GM18519 (cell line): ENCODE measurements around the gene F12.
"Not testable (repeated sequence)": the region's sequence is repeated elsewhere in the genome, so short reads cannot be mapped to it uniquely, and the experiment has no call there.

Source experiments
- ATAC-seq: cut with Tn5 transposase; IDR thresholded peaks from one replicate; pipeline ENCODE4 v1.9.1; 2021; ENCODE audit warnings: mild to moderate bottlenecking, moderate library complexity; ENCODE audit not compliant: unreplicated experiment, low FRiP score

F12 gene

DNA sequence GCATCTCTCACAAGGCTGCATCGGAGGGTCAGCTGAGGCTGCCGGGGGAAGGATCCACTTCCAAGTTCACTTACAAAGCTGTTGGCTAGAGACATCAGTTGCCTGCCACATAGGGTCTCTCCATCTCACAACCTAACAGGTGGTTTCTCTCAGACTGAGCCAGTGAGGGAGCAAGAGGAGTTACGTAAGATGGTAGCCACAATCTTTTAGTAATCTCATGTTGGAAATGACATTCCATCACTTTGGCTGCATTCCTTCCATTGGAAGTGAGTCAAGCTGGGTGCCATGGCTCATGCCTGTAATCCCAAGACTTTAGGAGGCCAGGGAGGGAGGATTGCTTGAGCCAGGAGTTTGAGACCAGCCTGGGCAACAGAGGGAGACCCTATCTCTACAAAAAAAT lies 9.7 kb upstream of the F12 start:
- no peak for ATAC-seq

DNA sequence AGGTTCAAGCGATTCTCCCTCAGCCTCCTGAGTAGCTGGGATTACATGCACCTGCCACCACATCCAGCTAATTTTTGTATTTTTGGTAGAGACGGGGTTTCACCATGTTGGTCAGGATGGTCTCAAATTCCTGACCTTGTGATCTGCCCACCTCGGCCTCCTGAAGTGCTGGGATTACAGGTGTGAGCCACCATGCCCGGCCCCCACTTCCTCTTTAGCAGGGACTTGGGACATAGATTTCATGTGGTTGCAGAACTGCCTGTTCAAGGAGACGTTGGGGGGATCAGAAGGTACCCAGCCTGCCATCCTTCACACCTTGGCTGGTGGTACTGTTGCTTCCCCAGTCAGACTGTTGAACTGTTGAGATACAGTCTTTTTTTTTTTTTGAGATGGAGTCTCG lies 7.7 kb upstream of the F12 start:
- ATAC-seq = not testable (repeated sequence)

DNA sequence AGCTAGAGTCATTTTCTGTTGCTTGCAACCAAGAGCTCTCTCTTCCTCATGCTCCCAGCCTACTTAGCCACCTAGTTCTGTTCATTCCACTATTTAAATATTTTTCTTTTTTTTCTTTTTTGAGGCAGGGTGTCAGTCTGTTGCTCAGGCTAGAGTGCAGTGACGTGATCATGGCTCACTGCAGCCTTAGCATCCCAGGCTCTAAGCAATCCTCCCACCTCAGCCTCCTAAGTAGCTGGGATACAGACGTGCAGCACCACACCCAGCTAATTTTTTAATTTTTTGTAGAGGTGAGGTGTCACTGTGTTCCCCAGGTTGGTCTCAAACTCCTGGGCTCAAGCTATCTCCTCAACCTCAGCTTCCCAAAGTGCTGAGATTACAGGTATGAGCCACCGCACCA lies 5.1 kb upstream of the F12 start:
- ATAC-seq = no peak

DNA sequence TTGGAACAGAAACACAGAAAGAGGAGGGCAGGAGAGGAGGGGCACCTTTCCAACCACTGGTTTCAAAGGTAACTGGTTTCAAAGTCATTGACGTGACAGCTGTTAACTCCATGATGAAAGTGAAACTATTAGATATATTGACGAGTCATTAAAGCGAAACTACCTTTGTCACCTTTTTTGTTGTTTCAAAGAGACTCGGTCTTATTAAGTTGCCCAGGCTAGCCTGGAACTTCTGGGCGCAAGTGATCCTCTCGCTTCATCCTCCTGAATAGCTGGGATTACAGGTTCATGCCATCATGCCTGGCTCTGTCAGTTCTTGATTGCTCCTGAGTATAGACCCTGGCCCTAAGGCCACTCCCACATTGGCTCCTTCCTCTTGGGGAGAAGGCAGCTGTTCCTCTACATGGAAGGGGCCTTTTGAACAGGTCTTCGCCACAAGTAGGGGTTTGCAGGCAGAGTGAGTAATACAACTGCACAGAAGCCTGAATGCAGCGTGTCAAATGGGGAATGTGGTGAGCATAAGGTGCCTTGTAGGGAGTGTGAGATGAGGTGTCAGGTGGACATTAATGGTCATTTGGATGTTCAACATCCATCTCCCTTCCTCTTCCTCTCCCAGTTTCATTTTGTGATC lies 3.4 kb upstream of the F12 start:
- no peak for ATAC-seq

DNA sequence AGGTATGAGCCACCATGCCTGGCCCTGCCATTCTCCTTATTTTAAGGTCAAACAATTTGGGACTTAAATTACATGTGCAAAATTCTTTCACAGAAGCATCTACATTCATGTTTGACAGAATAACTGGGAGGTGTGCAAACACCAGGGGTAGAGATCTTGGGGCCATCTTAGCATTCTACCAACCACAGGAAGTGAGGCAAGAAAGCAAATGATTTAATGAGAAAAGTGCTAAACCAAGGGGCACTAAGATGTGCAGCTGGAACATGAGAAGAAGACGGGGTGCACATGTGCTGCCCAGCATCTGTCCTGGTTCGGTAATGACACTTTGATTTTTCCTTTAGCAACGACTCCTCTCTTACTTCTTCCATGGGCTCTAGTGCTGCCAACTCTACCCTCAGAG lies 1.2 kb upstream of the F12 start:
- no peak for ATAC-seq

DNA sequence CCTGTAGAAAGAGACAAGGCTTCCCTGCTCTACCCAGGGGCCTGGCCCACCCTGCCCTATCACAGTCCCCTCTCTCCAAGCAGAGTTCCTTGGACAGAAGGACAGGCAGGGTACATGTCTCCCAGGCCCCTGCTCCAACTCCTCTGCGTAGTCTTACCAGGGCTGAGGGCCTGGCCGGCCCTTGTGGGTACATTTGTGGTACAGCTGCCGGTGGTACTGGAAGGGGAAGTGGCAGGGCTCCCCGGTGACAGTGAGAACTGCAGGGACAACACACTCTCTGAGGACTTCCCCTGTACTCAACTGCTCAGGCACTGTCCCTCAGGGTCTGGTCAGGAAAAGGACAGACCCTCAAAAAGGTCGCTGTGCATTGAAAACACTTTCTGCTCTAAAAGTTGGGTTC lies 3.6 kb downstream of the F12 start:
- ATAC-seq = no peak

DNA sequence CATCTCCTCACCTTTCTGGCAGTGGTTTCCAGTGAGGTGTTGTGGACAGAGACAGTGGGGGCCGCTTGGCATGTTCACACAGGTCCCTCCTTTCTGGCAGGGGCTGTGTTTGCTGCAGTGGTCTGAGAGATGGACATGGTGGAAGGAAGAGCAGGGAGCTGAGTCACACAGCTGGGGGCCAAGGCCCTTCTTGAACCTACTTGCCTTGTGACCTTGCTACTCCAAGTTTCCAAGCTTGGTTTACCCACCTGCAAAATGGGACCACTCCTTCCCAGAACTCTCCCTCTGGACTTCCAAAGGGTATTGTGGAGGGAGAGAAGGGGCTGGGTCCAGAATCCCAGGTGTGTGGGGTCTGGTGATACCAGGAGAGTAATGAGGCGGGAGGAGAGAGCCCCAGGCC lies 4.1 kb downstream of the F12 start:
- no peak for ATAC-seq

DNA sequence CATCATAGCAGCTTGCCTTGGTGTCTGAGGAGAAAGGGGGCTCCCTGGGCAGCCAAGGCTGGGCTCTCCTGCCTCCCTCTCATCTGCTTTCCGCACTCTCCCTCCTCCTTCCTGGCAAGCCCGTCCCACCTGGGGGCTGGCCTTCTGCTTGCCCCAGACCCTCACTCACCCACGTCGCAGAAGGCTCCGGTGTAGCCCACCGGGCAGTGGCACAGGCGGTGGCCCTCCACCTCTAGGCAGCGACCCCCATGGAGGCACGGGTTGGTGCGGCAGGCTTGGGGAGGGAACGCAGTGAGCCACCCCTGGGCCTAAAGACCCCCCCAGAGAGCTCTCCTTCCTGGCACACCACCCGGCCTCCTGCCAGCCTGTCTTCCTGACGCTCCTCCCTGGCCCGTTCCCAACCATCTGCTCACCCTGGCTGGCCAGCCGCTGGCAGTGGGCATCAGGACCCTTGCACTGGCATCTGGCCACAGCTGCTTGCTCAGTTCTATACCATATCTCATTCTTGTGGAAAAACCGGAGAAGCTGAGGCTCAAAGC lies 4.7 kb downstream of the F12 start:
- no peak for ATAC-seq

DNA sequence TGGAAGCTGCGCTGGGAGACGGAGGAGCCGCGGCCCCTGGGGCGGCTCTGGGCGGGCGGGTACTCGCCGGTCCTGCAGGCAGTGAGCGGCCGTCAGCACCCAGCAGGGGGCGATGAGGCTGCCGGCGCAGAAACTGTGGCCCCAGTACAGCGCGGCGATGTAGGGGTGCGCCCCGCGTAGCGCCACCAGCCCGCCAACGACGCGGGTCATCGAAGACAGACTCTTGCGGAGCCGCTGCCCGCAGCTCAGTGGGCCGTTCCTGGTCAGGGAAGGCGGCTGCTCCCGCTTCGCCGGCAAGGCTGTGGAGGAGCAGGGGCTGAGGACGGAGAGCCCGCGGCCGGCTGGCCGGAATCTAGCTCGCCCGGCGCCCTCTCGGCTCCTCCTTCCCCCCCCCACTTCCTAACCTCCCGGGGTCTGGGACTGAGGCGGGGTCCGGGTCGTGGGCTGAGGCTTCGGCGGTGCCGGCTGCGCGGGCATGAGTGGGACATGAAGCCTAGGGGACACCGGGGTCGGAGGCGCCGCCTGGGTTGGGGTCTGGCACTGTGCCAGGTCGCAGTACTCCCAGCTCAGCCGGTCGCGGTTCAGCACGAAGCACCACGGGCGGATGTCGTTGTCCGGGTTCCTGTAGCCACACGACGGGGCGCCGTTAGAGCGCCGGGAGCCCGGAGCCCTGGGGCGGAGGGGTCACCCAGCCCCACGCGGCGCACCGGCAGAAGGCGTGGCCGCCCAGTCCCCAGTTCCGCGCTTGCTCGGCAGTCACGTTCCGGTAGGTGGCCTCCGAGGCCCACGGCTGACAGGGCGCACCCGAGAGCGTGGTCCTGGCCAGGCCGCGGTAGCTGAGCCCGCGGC lies 5.3 kb downstream of the F12 start:
- peak; percentile 45 for ATAC-seq

DNA sequence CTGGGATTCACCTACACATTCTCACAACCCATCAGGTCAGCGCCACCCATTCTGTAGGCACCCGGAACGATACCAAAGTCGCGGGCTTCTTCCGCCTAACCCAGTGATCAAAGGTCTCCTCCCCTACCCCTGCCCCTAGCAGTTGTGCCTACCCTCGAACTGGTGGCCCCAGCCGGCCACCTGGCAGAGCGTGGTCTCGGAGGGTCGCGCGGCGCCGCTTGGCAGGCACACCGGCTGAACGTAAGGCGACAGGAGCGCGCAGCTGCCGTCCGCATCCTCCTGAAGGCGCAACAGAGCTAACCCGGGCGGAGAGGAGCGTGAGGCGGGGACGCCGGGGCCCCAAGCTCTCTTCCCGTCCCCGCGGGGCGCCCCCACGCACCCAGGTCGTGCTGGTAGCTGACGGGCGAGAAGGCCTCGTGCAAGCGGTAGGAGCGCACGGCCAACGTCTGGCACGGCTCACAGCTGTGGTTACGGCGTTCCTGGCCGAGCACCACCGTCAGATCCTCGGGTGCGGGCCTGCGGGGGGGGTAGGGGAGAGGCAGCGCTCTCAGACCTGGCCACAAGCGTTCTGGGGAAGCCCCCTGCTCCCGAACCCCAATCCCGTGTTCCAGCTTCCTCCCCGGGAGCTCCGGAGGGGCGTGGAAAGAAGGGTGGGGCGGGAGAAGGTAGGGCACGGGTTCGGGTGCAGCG lies 6.1 kb downstream of the F12 start:
- ATAC-seq = peak; percentile 5

DNA sequence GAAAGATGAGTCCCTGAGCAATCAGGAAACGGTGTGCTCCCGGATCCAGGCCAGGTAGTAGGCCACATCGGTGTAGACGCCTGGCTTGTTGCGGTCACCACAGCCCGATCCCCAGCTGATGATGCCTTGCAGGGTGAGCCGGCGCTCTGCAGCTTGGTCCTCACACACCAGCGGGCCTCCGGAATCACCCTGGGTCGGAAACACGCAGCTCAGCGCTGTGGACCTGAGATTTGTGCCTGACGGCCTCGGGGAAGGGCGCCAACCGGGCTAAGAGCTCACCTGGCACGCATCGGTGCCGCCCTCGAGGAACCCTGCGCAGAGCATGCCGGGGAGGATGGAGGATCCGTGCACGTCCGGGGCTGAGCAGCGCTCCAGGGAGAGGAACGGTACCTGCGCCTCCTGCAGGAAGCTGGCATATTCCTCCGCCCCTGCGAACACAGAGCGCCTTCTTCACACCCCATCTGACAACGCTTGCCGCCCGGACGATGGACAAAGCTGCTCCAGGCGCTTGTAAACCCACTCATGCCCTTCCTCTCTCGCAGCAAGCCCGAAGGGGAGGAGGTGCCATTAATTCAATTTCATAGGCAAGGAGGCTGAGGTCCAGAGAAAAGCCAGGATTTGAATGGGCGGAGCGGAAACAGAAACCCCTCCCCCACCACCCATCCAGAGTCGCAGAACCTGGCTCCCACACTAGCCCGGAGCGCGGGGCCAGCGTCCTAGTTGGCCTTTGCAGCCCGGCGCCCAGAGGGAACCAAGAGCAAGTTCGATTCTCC lies 6.9 kb downstream of the F12 start:
- no peak for ATAC-seq

DNA sequence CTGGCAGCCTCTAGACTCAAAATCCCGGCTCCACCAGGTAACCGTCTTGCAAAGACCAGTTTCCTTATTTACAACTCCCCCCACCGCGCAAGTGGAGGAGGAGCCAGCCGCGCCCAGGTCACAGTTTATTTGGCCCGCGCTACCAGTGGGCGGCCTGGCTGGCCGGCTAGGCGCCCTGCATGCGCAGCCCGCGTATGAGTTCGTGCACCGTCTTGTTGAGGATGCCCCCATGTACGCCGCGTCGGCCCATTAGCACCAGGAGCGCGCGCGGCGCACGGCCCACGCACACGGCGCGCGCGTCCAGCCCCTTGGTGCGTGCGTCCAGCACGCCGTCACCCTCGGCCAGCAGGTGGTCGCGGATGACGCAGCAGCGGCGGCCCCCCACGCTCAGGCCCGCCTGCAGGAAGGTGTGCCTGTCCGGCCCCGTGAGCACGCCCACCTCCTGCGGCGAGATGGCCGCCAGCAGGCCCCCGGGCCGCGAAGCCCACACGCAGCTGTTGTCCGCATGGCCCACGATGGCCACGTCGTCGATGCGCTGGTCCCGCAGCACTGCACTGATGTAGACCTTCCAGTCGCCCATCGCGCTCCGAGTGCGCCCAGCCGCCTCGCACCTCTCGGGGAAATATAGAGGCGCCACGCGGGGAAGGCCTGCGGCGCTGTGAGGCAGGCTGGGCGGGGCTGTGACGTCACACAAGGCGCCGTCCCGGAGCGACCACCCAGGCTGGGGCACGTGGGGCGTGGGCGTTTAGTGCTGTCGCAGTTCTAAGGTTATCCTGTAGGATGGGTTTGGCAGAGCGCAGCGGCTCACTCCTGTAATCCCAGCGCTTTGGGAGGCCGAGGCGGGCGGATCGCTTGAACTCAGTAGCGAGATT lies 9.1 kb downstream of the F12 start, which contains the start of gene PFN3:
Gene PFN3 (minus strand): TSS at position 665 of the 872 bp plus-strand sequence. CDS start 85 bp downstream, at position 580.
- ATAC-seq = no peak

DNA sequence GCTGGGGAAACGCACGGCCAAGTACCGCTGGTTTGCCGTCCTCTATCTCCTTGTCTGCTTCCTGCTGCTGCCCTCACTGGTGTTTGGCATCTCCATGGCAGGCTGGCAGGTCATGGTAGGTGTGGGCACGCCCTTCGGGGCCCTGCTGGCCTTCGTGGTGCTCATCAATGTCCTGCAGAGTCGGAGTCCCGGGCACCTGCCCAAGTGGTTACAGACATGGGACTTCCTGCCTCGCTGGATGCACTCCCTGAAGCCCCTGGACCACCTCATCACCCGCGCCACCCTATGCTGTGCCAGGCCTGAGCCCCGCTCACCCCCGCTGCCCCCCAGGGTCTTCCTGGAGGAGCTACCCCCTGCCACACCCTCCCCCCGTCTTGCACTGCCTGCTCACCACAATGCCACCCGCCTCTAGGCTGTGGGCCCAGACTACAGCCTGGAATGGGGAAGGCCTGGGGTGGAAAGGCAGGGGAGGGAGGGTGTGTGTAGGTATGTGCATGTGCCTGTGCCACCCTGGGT lies 11.4 kb downstream of the F12 start:
- no peak for ATAC-seq

DNA sequence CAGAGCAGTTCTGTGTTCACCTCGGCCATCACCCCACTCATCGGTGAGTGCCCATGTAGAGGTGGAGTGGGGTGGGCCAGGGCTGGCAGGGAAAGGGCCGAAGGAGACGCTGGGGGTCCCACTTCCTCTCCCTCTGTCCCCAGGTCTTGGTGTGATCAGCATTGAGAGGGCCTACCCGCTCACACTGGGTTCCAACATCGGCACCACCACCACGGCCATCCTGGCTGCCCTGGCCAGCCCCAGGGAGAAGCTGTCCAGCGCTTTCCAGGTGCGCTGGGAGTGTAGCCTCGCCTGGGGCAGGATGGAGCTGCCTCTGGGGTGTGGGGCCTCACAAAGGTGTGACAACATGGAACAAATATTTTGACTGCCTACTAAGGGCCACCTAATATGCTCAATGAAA lies 12.6 kb downstream of the F12 start:
- ATAC-seq = no peak

DNA sequence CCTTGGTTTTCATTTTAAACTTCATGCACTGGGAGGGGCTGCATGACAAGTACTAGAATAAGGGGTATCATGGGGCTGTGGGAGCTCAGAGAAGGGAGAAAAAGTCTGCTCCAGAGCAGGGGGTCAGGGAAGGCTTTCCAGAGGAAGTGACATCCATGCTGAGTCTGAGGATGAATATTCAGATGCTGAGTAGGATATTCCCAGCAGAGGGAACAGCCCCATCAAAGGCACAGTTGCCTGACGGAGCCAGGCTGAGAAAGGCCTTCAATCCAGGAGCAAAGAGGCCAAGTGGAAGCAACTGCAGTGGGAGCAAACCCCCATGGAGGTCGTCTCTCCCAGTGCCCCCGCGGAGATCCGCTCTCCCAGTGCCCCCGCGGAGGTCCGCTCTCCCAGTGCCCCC lies 13.3 kb downstream of the F12 start:
- ATAC-seq = no peak

DNA sequence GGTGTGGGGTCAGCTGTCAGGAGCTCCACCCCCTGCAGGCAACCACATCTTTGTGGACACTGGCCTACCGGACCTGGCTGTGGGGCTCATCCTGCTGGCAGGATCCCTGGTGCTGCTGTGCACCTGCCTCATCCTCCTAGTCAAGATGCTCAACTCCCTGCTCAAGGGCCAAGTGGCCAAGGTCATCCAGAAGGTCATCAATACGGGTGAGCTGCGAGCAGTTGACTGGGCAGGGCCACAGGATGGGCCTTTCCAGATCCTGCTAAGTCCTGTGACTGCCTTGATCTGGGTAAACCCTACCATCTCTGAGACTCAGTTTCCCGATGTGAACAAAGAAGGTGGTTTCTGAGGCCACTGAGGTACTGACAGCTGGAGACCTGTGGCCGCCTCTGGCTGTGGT lies 15.4 kb downstream of the F12 start:
- ATAC-seq = no peak

DNA sequence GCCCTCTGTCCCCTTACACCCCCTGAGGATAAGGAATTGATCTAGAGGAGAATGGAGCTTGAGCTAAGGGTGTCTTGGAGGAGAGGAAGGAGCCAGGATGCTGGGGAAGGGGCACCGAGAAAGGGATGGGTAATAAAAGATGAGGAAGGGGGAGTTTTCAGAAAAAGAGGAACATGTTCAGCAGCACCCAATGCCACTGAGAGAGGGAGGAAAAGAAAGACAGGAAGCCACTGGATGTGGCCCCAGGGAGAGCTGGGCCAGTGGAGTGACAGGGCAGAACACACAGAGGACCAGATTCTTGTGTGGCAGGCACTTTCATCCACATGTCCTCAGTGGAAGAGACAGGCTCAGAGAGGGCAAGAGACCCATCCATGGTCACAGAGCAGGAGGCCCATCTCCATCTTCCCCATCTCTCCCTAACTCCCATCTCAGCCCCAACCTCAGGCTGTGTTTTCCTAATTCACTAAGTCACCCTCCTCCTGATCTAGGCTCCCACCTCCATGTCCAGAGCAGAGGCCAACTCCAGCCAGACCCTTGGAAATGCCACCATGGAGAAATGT lies 16.1 kb downstream of the F12 start:
- no peak for ATAC-seq

DNA sequence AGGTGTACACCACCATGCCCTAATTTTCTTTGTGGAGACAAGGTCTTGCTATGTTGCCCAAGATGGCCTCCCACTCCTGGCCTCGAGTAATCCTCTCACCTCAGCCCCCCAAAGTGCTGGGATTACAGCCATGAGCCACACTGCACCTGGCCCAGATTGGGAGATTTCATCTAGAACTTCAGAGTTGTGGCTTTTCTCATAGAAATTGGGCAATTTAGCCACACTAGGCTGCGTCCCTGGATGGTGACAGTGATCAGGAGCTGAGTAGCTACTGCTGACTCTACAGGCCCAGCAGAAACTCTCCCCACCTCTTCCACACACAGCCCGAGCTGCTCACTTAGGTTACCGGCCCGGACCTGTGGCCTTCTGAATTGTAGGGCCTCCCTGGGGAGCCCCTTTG lies 16.6 kb downstream of the F12 start:
- ATAC-seq = no peak
